HS-5 (cell line): ENCODE measurements around the gene ODAD2.

Source experiments
- DNase-seq: peaks from one replicate; pipeline ENCODE4 v3.0.0-alpha.2; 2012; ENCODE audit warnings: low read depth

ODAD2 gene

GRCh38 chr10:27844223-27844622, 154.7 kb downstream of the ODAD2 start:
- DNase-seq = no peak

DNA sequence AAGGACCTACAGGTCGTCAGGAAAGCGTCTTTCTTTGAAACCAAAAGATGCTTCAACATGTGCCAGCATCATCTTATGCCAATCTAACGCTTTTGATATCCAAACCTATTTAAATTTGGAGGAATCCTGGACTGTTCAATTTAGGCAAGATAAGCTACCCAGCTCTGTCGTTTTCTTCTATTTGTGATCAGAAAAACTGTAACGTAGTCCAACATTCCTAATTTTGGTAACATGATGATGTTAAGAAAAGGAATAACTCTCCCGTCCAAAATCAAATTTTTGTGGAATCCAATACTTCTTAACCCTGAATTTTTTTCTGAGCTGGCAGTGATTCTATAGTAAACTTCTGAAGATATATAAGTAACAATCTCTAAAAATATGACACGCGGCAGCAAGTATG, 160.0 kb downstream of the ODAD2 start:
- DNase-seq = no peak

DNA sequence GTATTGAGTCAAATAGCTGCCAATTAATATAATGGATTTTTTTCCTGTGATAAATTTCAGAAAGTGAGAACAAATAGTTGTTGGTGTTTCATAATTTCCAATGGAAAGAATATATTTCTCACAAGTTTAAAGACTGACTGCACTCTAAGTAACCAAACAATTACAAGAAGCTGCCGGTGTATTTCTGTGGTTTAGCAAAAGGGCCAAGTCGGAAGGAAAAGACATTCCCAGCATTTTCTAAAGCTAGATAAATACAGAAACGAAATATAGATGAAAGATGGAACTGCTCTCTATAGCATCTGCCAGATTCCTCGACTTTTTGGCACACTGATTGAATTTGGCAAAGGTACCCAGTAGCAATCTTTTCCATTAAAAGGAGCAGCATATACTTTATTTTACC, 160.5 kb downstream of the ODAD2 start:
- DNase-seq = no peak

DNA sequence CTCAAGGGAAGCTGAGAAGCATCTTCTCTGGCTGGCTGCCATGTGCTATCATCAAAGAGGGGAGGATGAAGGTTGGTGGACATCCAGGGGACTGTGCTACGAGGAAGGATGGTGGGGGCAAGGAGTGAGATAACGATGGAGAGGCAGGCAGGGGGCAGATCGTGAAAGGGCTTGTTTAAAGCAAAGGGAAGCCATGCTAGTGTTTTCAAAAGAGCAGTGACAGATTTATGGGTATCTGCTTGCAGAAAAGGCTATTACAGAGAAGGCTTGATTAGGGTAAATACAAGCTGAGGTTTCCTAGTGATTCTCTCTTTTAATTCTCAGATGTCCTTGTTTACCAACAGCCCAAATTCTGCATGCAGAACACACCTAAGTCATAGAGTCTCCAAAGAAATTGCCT, 164.4 kb downstream of the ODAD2 start:
- DNase-seq = no peak

DNA sequence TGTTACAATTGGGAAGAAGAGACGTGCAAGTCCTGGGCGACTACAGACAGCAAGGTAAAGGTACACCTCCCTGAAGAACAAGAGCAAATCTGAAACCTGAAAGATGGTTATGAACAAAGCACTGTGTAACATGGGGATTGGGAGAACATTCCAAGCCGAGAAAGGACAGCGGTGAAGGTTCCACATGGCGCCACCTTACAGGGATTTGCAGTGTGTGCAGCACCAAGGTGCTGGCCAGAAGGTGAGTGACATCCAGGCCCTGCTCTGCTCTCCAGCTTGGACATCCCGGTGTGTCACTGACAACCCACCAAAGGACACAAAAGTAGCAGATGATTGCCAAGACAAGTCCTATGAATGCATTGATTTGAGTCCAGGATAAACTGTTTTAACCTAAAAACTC, 165.1 kb downstream of the ODAD2 start:
- DNase-seq = no peak

DNA sequence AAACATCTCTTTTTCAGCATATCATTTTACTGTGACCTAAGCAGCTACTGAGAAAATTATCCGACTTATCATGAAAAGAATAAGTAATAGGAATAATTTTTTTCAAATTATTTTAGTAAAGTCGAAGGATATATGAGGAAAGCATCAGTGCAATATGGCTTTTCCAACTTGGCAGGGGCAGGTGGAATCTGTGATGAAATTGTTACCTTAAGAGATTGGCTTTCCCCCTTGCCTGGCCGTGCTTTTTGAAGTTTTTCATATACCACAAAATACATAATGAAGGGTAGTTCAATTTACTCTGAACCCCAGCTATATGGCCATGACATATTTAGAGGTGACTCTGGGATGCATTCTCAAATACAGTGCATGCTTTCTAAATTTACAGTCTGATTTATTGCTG, 166.1 kb downstream of the ODAD2 start:
- no peak for DNase-seq

DNA sequence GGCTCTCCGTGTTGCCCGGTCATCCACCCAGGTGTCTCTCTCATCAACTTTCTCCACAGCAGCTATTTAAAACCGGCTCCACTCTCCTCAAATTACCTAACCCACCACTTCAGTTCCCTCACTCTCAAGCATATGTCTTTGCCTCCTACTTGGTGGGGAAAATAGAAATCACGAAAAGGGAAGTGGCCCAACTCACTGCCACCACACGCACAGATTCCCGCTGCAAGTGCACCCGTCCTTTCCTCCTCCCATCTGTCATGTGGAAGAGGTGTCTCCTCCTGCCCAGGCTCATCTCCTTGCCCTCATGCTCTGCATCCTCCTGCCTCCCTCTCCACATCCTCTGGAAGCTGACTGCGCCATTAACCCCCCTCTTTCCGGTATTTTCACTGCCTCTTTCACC, 172.5 kb downstream of the ODAD2 start:
- no peak for DNase-seq

GRCh38 chr10:27822301-27822700, 176.6 kb downstream of the ODAD2 start:
- DNase-seq = no peak

DNA sequence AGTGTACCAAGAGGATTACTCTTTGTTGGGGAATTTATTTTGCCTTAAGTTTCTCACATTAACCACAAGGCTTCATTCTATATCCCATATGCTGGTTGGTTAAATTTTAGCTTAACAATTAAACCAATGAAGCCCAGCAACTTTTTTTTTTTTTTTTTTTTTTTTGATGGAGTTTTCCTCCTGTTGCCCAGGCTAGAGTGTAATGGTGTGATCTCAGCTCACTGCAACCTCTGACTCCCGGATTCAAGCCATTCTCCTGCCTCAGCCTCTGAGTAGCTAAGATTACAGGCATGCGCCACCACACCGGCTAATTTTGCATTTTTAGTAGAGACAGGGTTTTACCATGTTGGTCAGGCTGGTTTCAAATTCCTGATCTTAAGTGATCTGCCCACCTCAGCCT, 178.2 kb downstream of the ODAD2 start:
- DNase-seq = no peak

- peak; percentile 16 for DNase-seq
These were observed 178.9 kb downstream of the ODAD2 start for GRCh38 chr10:27819781-27820531.

- no peak for DNase-seq
These were observed 182.6 kb downstream of the ODAD2 start for GRCh38 chr10:27816320-27816719.

- no peak for DNase-seq
These were observed 183.0 kb downstream of the ODAD2 start for GRCh38 chr10:27815846-27816245.

- DNase-seq = no peak
These were observed 183.6 kb downstream of the ODAD2 start for GRCh38 chr10:27815261-27815660.

DNA sequence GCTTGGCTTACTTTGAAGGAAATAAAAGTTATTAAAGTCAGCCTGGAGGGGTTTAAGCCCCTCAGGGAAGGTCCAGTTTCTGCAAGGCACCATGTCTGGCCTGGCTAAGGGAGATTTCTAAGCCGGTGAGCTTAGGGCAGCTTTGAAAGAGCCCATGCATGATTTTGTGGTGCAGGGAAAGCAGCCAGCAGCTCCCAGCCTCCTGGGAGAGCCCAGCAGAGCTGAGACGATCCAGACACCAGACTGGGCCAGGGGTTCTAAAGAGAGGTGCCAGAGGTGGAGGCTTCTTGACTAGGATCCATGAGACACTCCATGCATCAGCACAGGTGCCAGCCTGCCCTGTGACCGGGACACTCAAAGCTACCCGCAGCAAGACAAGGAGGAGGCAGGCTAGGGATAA, 193.7 kb downstream of the ODAD2 start:
- no peak for DNase-seq

DNA sequence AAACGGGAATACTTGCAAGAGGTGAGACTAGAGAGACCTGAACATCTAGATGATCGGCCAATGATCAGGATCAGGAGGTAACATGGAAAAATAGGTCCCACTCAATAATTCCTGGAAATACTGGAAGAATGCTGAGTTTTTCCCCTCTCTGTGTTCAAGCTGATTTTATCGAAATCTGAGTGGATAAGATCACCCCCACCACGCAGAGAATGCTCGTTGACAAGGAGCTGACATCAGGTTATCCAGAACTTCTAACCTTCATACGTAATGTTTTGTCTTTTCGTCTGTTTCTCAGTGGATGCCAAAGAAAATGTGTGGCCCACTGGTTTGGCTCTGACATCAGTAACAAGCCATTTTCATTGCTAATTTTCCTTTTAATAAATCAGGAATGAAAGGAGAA, 194.7 kb downstream of the ODAD2 start:
- DNase-seq = no peak

GRCh38 chr10:27801171-27801785, 197.6 kb downstream of the ODAD2 start:
- no peak for DNase-seq

DNA sequence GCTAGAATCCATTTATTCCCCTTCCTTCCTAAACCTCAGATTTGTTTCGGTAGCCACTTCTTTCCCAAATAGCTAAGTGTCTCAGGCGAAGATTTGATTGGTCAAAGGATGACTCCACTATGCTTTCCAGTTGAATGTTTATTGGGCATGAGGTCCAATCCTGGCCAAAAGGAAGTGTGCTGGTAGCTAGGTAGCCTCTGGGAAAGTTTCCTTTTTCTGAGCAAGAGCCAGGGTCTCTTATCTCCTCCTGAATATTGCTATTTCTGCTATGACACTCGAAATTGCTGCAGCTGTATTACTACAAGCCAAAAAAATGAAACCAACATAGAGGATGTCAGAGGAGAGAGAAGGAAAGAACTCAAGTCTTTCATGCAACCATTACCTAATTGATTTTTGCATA, 199.8 kb downstream of the ODAD2 start:
- no peak for DNase-seq

- DNase-seq = no peak
These were observed 204.7 kb downstream of the ODAD2 start for GRCh38 chr10:27794157-27794556.

DNA sequence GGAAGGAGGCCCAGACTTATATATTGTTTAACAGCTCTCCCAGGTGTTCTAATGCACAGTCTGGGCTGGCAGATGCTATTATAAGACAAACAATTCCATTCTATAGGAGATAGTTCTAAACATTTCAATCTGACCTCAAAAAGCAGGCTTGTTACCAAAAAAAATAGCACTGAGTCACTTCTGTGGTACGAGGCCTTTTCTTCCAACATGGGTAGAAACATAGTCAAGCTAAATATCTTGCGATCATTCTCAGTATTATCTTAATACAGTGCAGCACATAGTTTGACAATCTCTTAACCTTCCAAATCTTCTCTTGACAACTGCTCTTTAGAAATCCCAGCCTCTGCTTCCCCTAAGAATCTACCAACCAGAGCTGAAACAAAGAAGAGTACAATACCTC, 206.7 kb downstream of the ODAD2 start:
- no peak for DNase-seq

DNA sequence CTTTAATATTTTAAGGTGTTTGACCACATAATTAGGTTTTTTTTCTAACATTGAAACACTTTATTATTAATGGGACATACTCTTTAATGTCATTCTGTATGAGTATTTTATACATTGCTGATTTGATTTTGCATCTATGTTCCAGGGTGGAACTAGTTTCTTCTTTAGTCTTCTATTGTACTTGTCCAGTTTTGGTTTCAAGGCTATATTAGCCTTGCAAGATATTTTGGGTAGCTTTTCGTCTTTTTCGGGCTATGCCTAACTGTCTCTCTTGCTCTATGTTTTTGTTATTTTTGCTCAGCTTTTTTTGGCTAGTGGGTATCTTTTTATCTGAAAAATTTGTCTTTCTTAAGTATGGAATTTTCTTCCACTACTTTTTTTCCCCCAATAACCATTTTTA, 214.6 kb downstream of the ODAD2 start:
- DNase-seq = no peak

- peak; percentile 34 for DNase-seq
These were observed 215.2 kb downstream of the ODAD2 start for GRCh38 chr10:27783660-27784059.

DNA sequence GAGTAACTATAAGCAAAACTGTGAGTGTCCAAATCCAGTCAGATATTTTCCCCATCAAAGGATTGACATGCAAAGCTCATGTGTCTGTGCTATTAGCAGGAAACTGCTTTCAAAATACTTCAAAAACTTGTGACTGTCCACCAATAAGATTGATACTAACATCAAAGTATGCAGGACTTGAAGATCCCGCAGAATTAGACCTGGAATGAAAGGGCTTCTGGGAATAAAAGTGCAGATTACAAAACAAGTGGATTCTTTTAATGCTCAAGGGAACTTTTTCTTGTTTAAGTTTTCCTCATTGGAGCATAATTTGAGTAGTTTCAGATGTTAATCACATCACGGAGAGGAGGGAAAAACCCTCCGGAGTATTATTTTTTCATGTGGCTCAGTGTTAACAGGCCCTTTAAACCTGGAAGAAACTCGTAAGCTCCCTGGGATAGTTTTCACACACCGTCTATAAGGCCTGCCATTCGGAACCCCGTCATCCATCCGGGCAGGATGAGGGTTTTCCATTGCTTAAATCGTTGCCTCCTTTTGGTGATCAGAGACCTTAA, 219.3 kb downstream of the ODAD2 start:
- DNase-seq = no peak

- DNase-seq = no peak
These were observed 224.0 kb downstream of the ODAD2 start for GRCh38 chr10:27774831-27775230.

DNA sequence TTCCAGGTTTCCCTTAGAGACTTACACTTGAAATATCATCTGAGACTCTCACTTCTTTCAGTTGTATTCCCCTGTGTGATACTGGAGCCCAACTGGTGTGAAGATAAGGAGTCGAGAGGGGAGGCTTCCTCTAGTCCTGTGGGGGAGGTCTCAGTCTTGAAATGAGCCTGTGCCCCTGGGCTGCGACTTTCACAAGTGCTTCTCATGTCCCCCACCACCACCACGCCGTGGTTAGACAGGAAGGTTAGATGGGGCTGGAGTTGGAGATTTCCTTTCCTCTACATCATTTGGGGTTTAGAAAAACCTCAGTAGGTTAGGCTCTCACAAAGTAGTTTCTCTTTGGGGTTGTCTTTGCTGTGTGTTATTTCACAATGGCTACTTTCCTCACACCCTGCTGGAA, 227.6 kb downstream of the ODAD2 start:
- no peak for DNase-seq
